HL-60 (cell line): ENCODE results near the gene SPON1.

Experiments
- DNase-seq, 2 experiments: peaks; one replicate each; pipeline ENCODE4 v3.0.0-alpha.2; 2010 to 2020; ENCODE audit warnings: low read depth in 1 of 2, low spot score in 1 of 2
- H3K27ac ChIP-seq: fragments of 250-450 bp; sonication (Bioruptor Pico); replicated peaks from 2 replicates; pipeline ENCODE4 v1.5.1; 2020; ENCODE audit warnings: mild to moderate bottlenecking, moderate library complexity
- H3K27me3 ChIP-seq: fragments of 250-450 bp; sonication (Bioruptor Pico); 2 replicates; pipeline ENCODE4 v1.5.1; 2021; ENCODE audit warnings: mild to moderate bottlenecking, moderate library complexity; ENCODE audit not compliant: insufficient read depth, poor library complexity, severe bottlenecking
- H3K4me3 ChIP-seq: replicated peaks from 2 replicates; pipeline ENCODE4 v1.5.1; 2011; ENCODE audit warnings: mild to moderate bottlenecking, control low read depth, low read length; ENCODE audit not compliant: insufficient read depth
- CTCF ChIP-seq: IDR thresholded peaks from one replicate; pipeline ENCODE4 v1.5.1; 2011; ENCODE audit warnings: low read length, control low read depth, inconsistent platforms; ENCODE audit not compliant: insufficient read depth
- GABPA ChIP-seq: IDR thresholded peaks from 2 replicates; pipeline ENCODE4 v1.6.1; 2012; ENCODE audit warnings: low read depth
- POLR2AphosphoS5 ChIP-seq: IDR thresholded peaks from 2 replicates; pipeline ENCODE4 v1.6.1; 2012; ENCODE audit warnings: low read depth
- REST ChIP-seq: IDR thresholded peaks from 2 replicates; pipeline ENCODE4 v1.6.1; 2012; ENCODE audit warnings: low read depth; ENCODE audit not compliant: insufficient replicate concordance
- SPI1 ChIP-seq: IDR thresholded peaks from 2 replicates; pipeline ENCODE4 v1.6.1; 2012; ENCODE audit warnings: low read depth, mild to moderate bottlenecking, borderline replicate concordance

Gene SPON1

GRCh38 chr11:14044916-14045315 lies 82.4 kb downstream of the SPON1 start:
- DNase-seq: no peak

GRCh38 chr11:14045417-14045816 lies 82.9 kb downstream of the SPON1 start:
- no peaks in the 10 kb centered on the region for H3K27me3 ChIP-seq
- no peak overlapping the region for H3K4me3 ChIP-seq
- no peak for TF ChIP-seq REST
- TF ChIP-seq CTCF: no peak
- no peak overlapping the region for H3K27ac ChIP-seq
- DNase-seq: no peak

More at GRCh38 chr11:14044916-14045315, 82.4 kb downstream of the SPON1 start:
- Histone ChIP-seq H3K4me3 (no peak overlapping the region), H3K27ac (no peak overlapping the region), H3K27me3 (no peaks in the 10 kb centered on the region)
- TF ChIP-seq GABPA (no peak), CTCF (no peak), REST (no peak), SPI1 (no peak), POLR2AphosphoS5 (no peak)

GRCh38 chr11:14052198-14052597 lies 89.7 kb downstream of the SPON1 start:
- no peaks in the 10 kb centered on the region for H3K27me3 ChIP-seq
- no peak for DNase-seq
- H3K4me3 ChIP-seq: no peak overlapping the region
- no peak for TF ChIP-seq REST
- no peak for TF ChIP-seq POLR2AphosphoS5
- TF ChIP-seq CTCF: no peak
- no peak for TF ChIP-seq SPI1
- TF ChIP-seq GABPA: no peak
- H3K27ac ChIP-seq: no peak overlapping the region
